ENCODE data around the gene CSH2. TPM values are rescaled to one million over a fixed set of nuclear protein-coding genes. Genes with fewer than 3 reads are reported as not detected.

The CSH2 gene
- total and polyA plus RNA-seq, 2 of the 13 experiments (the other 11 are each of a cell fraction or from before 2014, with no cell fraction given), result not detected

GRCh38 chr17:63824362-63824761 lies 49.1 kb downstream of the CSH2 start:
- intact Hi-C loops (cut with micrococcal nuclease; ENCODE audit: unreplicated experiment), result no loop called here
- H3K4me1 ChIP-seq (ENCODE audit: insufficient read depth, low read length), result peaks cover 27% of the 10 kb centered on the region
- ChIA-PET POLR2A (interaction anchor here (1.2 kb wide), 1 partner anchor 51 kb away, joined by 5 read pairs; the partner anchor contains the start of genes CCDC47 and DDX42), CTCF (ENCODE audit: low intra/inter-chr PET ratio, low total read pairs) (no interaction called here)
- H3K79me2 ChIP-seq (ENCODE audit: insufficient read depth, low read length), result peaks cover 39% of the 10 kb centered on the region
- TF ChIP-seq KLF13 (CRISPR knock-in tag; IDR thresholded peaks at IDR 0.05), result no peak
- no peak for TF ChIP-seq ZNF207 (IDR thresholded peaks at IDR 0.05; ENCODE audit: borderline replicate concordance)
- TF ChIP-seq ZNF101 (CRISPR knock-in tag; IDR thresholded peaks at IDR 0.05; ENCODE audit: borderline replicate concordance, low read depth), result no peak
- TF ChIP-seq GFI1 (CRISPR knock-in tag; IDR thresholded peaks at IDR 0.05; ENCODE audit: borderline replicate concordance), result no peak
- TF ChIP-seq TBP (CRISPR knock-in tag; IDR thresholded peaks at IDR 0.05), result no peak
- no peak for TF ChIP-seq ZNF567 (CRISPR knock-in tag; IDR thresholded peaks at IDR 0.05; ENCODE audit: borderline replicate concordance)
- TF ChIP-seq ZNF724P (CRISPR knock-in tag; IDR thresholded peaks at IDR 0.05; ENCODE audit: borderline replicate concordance), result no peak
- TF ChIP-seq CCAR2 (optimal IDR thresholded peaks at IDR 0.05; ENCODE audit: low read depth, low read length), result no peak
- TF ChIP-seq ZNF512 (CRISPR knock-in tag; IDR thresholded peaks at IDR 0.05), result no peak
- no peak for TF ChIP-seq ZBTB2 (CRISPR knock-in tag; IDR thresholded peaks at IDR 0.05; ENCODE audit: low read depth)
- peaks cover 32 to 66% of the 10 kb centered on the region in 2 experiments for H3K36me3 ChIP-seq (replicated peaks in 1 of 2; ENCODE audit: control insufficient read depth in 1 of 2, insufficient read depth in 2 of 2, low read length in 2 of 2)
- no peak overlapping the region for H2AFZ ChIP-seq (ENCODE audit: low read length)
- H3K9me3 ChIP-seq (ENCODE audit: low read length), result no peaks in the 10 kb centered on the region
- H3K4me3 ChIP-seq (replicated peaks in 1 of 3; ENCODE audit: insufficient read depth in 1 of 3, low read depth in 2 of 3, low read length in 3 of 3), result no peak overlapping the region
- 0 out of 2 replicates have a peak, but pooled peaks cover under 1% of the 10 kb centered on the region for H4K20me1 ChIP-seq (ENCODE audit: insufficient read depth, low read length)
- no peaks in the 10 kb centered on the region; a peak in 1 of 5 replicates for H3K27me3 ChIP-seq (ENCODE audit: control insufficient read depth in 1 of 2, insufficient read depth in 2 of 2, low read length in 2 of 2)
- no peak overlapping the region for H3K9ac ChIP-seq (ENCODE audit: insufficient read depth, low read depth, low read length)
- in situ Hi-C loops (cut with HindIII; ENCODE audit: extremely low pct_ligation_motif_present, low pct_unique_long_range_greater_than_20kb), result no loop called here
- FAIRE-seq, result no peak
- ATAC-seq, result no peak
- BruUV-seq (replicated peaks), result no TSS peak
- no peak for DNase-seq (ENCODE audit: low spot score)
- H3K27ac ChIP-seq (ENCODE audit: extremely low read length, insufficient read depth, low read length), result no peak overlapping the region
- H3K4me2 ChIP-seq (ENCODE audit: low read depth, low read length), result no peak overlapping the region
- WGBS (ENCODE audit: low lambda C conversion rate), result 98% methylated on average over 9 of the region's 9 CpGs
